Thoracic aorta (tissue), 2 donors: ENCODE data around the gene RADX. TPM values are rescaled to one million over a fixed set of nuclear protein-coding genes. Genes with fewer than 3 reads are reported as not detected.

Source experiments
- ATAC-seq: fragments of 150-250 bp; one replicate; pipeline ENCODE4 v1.8.0; 2017; ENCODE audit warnings: low read depth; ENCODE audit not compliant: insufficient number of reproducible peaks, low FRiP score
- DNase-seq: peaks from one replicate; pipeline ENCODE4 v3.0.0-alpha.2; 2020; ENCODE audit warnings: low spot score
- H3K27ac ChIP-seq, 2 donors: fragments of 200-600 bp; sonication (generic); 1 replicate in 1 of 2; 2 replicates in 1 of 2; pipeline ENCODE4 v1.5.1; 2016; ENCODE audit warnings: mild to moderate bottlenecking in 2 of 2, moderate library complexity in 2 of 2
- H3K27me3 ChIP-seq: fragments of 200-600 bp; sonication (generic); replicated peaks from 2 replicates; pipeline ENCODE4 v1.6.0; 2016; ENCODE audit warnings: mild to moderate bottlenecking; ENCODE audit not compliant: insufficient read depth
- H3K36me3 ChIP-seq: fragments of 200-600 bp; sonication (generic); one replicate; pipeline ENCODE4 v1.5.1; 2016
- H3K4me1 ChIP-seq, 2 donors: fragments of 200-600 bp; sonication (generic); 1 replicate in 1 of 2; 2 replicates in 1 of 2; pipeline versions ENCODE4 v1.5.1 to v1.6.0; 2016; ENCODE audit warnings: low read depth in 2 of 2, mild to moderate bottlenecking in 1 of 2; ENCODE audit not compliant: control insufficient read depth in 1 of 2
- H3K4me3 ChIP-seq: fragments of 200-600 bp; sonication (generic); 2 replicates; pipeline ENCODE4 v1.5.1; 2016; ENCODE audit warnings: mild to moderate bottlenecking
- H3K9me3 ChIP-seq: fragments of 200-600 bp; sonication (generic); 2 replicates; pipeline ENCODE4 v1.5.1; 2016
- CTCF ChIP-seq: fragments of 200-600 bp; sonication (generic); IDR thresholded peaks from one replicate; pipeline ENCODE4 v1.5.1; 2019; ENCODE audit warnings: antibody characterized with exemption
- total RNA-seq, 2 donors: library from RNA; depleted of rRNA; stranded (reverse); fragments of >200 nt; gene quantifications; one replicate each; pipeline versions ENCODE4 v1.1.0 to v1.2.3, GENCODE V29; 2016

The RADX gene
- total RNA-seq, 2 donors from 2014 or later: 0.81 to 4.9 TPM

GRCh38 chrX:106711375-106711774 is 99.6 kb downstream of the RADX start:
- Histone ChIP-seq H3K9me3 (no peaks in the 10 kb centered on the region), H3K27ac (no peak overlapping the region), H3K27me3 (no peaks in the 10 kb centered on the region), H3K36me3 (no peaks in the 10 kb centered on the region), H3K4me1 (peaks cover 0 to 5% of the 10 kb centered on the region in 2 donors), H3K4me3 (no peak overlapping the region)
- no peak for TF ChIP-seq CTCF
- DNase-seq (no peak), ATAC-seq (no peak)

GRCh38 chrX:106716004-106716403 is 104.2 kb downstream of the RADX start:
- no peaks in the 10 kb centered on the region for H3K9me3 ChIP-seq
- H3K4me3 ChIP-seq: no peak overlapping the region
- DNase-seq (no peak), ATAC-seq (no peak)
- H3K27me3 ChIP-seq: no peaks in the 10 kb centered on the region
- H3K27ac ChIP-seq: no peak overlapping the region
- H3K4me1 ChIP-seq: no peaks in the 10 kb centered on the region
- no peak for TF ChIP-seq CTCF
- no peaks in the 10 kb centered on the region for H3K36me3 ChIP-seq

- H3K27me3 ChIP-seq: no peaks in the 10 kb centered on the region
- no peak overlapping the region for H3K27ac ChIP-seq
- H3K36me3 ChIP-seq: no peaks in the 10 kb centered on the region
- no peaks in the 10 kb centered on the region for H3K9me3 ChIP-seq
- no peak overlapping the region for H3K4me3 ChIP-seq
- ATAC-seq: no peak
- H3K4me1 ChIP-seq: no peaks in the 10 kb centered on the region
- TF ChIP-seq CTCF: no peak
- DNase-seq: no peak
Measured at GRCh38 chrX:106716463-106716862, 104.7 kb downstream of the RADX start.

DNA sequence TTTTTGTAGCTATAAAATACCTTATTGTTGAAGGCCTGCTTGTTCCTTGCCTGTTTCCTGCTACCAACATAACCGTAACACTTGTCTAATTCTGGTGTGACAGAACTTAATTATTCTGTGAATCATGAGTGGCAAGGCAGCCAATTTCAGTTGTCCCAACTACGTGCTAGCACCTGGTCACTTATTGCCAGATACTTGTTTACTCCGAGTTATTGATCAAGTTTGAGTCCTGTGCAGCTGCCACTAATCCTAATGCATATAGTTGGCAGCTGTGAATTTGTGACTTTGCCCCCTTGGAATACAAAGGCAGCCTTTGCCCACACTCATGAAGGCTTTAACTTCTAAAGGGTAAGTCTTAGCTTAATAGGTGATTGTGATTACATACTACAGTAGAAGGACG is 106.9 kb downstream of the RADX start:
- Histone ChIP-seq H3K9me3 (no peaks in the 10 kb centered on the region), H3K36me3 (no peaks in the 10 kb centered on the region), H3K27me3 (no peaks in the 10 kb centered on the region), H3K4me1 (no peaks in the 10 kb centered on the region), H3K4me3 (no peak overlapping the region), H3K27ac (no peak overlapping the region)
- ATAC-seq (no peak), DNase-seq (no peak)
- no peak for TF ChIP-seq CTCF

DNA sequence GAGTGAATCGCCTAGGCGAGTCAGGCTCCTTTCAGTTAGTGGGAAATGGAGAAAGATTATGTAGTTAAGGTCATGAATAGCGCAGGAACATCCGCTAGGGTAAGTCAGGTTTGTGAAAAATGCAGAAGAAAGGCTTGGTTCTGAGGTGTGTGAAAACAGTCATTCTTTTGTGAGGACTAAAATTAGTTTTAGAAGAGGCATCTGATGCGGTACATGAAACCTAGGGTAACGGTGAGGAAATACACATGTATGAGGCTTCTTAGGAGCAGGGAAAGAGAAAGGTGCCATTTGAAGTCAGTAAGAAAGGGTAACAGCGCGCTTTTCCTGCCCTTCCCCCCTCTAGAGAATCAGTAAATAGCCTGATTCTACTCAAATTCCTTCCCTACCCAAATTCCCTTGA is 114.2 kb downstream of the RADX start:
- peak overlapping the region; percentile 60 for H3K4me3 ChIP-seq
- DNase-seq (no peak), ATAC-seq (no peak)
- no peaks in the 10 kb centered on the region for H3K36me3 ChIP-seq
- no peaks in the 10 kb centered on the region for H3K27me3 ChIP-seq
- no peak for TF ChIP-seq CTCF
- H3K4me1 ChIP-seq: no peaks in the 10 kb centered on the region
- no peak overlapping the region for H3K27ac ChIP-seq
- no peaks in the 10 kb centered on the region for H3K9me3 ChIP-seq
